ENCODE data around the gene CD3G. TPM values are rescaled to one million over a fixed set of nuclear protein-coding genes. Genes with fewer than 3 reads are reported as not detected.

CD3G gene
- total and polyA plus RNA-seq, 9 of the 15 experiments (the other 6 are each of a cell fraction or from before 2014, with no cell fraction given): 0.30 to 1.7 (median 0.47) TPM

- TF ChIP-seq GATAD2A (IDR thresholded peaks at IDR 0.05) (no peak), ZNF24 (IDR thresholded peaks at IDR 0.05) (no peak), HDAC2 (IDR thresholded peaks at IDR 0.05) (no peak), HNRNPK (IDR thresholded peaks at IDR 0.05; ENCODE audit: low read depth, low read length, poor library complexity, severe bottlenecking) (no peak), PTTG1 (tag; IDR thresholded peaks at IDR 0.05; ENCODE audit: low read depth) (no peak), NUFIP1 (IDR thresholded peaks at IDR 0.05; ENCODE audit: partially characterized antibody) (no peak), PRDM10 (IDR thresholded peaks at IDR 0.05; ENCODE audit: partially characterized antibody) (peak; percentile 17), ZNF311 (CRISPR knock-in tag; IDR thresholded peaks at IDR 0.05) (no peak), ZNF274 (IDR thresholded peaks at IDR 0.05; ENCODE audit: borderline replicate concordance, low read depth, low read length) (no peak), NFE2 (IDR thresholded peaks at IDR 0.05; ENCODE audit: low read depth) (0 out of 2 replicates have a peak, but pooled peaks have one; percentile 24), ZNF134 (CRISPR knock-in tag; conservative IDR thresholded peaks at IDR 0.05) (no peak), SREBF1 (IDR thresholded peaks at IDR 0.05; ENCODE audit: borderline replicate concordance, low read depth, low read length) (0 out of 2 replicates have a peak, but pooled peaks have one; percentile 27), PTBP1 (IDR thresholded peaks at IDR 0.05; ENCODE audit: low read depth, low read length) (no peak), JUND (IDR thresholded peaks at IDR 0.05; ENCODE audit: borderline replicate concordance, low read depth, low read length) (peak; percentile 88), JUND (tag; IDR thresholded peaks at IDR 0.05; ENCODE audit: borderline replicate concordance, low read depth, low read length) (peak; percentile 73; the same call in 2 of the 3 replicates), RAD21 (CRISPR knock-in tag; conservative IDR thresholded peaks at IDR 0.05 in 1 of 2, IDR thresholded peaks at IDR 0.05 in 1 of 2) (peak in 1 of 2 experiments; percentile 14; a peak in 2 of 4 replicates), BMI1 (IDR thresholded peaks at IDR 0.05; ENCODE audit: low read length) (no peak), PHF21A (IDR thresholded peaks at IDR 0.05; ENCODE audit: borderline replicate concordance, low read depth) (peak; percentile 24; the same call in 1 of the 2 replicates), ZNF830 (CRISPR knock-in tag; IDR thresholded peaks at IDR 0.05) (no peak)
- TF ChIP-seq, protein P1, sequence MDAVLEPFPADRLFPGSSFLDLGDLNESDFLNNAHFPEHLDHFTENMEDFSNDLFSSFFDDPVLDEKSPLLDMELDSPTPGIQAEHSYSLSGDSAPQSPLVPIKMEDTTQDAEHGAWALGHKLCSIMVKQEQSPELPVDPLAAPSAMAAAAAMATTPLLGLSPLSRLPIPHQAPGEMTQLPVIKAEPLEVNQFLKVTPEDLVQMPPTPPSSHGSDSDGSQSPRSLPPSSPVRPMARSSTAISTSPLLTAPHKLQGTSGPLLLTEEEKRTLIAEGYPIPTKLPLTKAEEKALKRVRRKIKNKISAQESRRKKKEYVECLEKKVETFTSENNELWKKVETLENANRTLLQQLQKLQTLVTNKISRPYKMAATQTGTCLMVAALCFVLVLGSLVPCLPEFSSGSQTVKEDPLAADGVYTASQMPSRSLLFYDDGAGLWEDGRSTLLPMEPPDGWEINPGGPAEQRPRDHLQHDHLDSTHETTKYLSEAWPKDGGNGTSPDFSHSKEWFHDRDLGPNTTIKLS (IDR thresholded peaks at IDR 0.05; ENCODE audit: borderline replicate concordance, low read depth): peak; percentile 72; the same call in 1 of the 2 replicates
- TF ChIP-seq, protein P2, sequence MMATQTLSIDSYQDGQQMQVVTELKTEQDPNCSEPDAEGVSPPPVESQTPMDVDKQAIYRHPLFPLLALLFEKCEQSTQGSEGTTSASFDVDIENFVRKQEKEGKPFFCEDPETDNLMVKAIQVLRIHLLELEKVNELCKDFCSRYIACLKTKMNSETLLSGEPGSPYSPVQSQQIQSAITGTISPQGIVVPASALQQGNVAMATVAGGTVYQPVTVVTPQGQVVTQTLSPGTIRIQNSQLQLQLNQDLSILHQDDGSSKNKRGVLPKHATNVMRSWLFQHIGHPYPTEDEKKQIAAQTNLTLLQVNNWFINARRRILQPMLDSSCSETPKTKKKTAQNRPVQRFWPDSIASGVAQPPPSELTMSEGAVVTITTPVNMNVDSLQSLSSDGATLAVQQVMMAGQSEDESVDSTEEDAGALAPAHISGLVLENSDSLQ (IDR thresholded peaks at IDR 0.05): peak; percentile 56; the same call in 1 of the 2 replicates
- TF ChIP-seq, protein P3, sequence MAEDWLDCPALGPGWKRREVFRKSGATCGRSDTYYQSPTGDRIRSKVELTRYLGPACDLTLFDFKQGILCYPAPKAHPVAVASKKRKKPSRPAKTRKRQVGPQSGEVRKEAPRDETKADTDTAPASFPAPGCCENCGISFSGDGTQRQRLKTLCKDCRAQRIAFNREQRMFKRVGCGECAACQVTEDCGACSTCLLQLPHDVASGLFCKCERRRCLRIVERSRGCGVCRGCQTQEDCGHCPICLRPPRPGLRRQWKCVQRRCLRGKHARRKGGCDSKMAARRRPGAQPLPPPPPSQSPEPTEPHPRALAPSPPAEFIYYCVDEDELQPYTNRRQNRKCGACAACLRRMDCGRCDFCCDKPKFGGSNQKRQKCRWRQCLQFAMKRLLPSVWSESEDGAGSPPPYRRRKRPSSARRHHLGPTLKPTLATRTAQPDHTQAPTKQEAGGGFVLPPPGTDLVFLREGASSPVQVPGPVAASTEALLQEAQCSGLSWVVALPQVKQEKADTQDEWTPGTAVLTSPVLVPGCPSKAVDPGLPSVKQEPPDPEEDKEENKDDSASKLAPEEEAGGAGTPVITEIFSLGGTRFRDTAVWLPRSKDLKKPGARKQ (CRISPR knock-in tag; IDR thresholded peaks at IDR 0.05): no peak
Measured at GRCh38 chr11:118359295-118359958, 15.3 kb downstream of the CD3G start, which contains the start of gene UBE4A (continued).
